ENCODE measurements around the gene PKHD1. TPM values are rescaled to one million over a fixed set of nuclear protein-coding genes. Genes with fewer than 3 reads are reported as not detected.

The PKHD1 gene
- total RNA-seq, 2 experiments from 2014 or later, result not detected

DNA sequence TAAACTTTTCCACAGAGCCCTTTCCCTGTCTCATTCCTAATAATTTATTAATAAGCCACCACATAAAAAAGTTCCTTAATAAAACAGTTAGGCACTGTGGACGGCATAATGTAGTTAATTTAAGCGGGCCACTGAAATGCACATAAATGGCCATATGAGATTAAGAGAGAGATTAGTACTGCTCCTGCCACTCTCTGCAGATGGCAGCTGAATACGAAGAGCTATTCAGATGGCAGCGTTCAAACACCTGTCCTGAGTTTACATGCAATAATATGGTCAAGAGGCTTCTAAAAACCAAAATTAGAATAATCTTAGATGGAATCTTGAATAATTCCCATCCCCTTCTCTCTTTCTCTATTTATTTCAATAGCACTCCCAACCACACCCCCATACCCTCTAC lies 461.8 kb downstream of the PKHD1 start:
- POLR2A ChIA-PET, result no interaction called here
- CTCF ChIA-PET, result interaction anchor here (0.5 kb wide), 1 partner anchor 633 kb away, joined by 4 read pairs; no protein-coding TSS in a partner anchor
- H3K4me1 Mint-ChIP-seq, result no peaks in the 10 kb centered on the region
- H3K27me3 Mint-ChIP-seq, result no peaks in the 10 kb centered on the region
- H3K27ac Mint-ChIP-seq, result no peak overlapping the region
- no peaks in the 10 kb centered on the region for H3K9me3 Mint-ChIP-seq
- no peak for DNase-seq
- H3K4me3 Mint-ChIP-seq, result no peak overlapping the region
- H3K36me3 Mint-ChIP-seq (ENCODE audit: low read depth), result no peaks in the 10 kb centered on the region

DNA sequence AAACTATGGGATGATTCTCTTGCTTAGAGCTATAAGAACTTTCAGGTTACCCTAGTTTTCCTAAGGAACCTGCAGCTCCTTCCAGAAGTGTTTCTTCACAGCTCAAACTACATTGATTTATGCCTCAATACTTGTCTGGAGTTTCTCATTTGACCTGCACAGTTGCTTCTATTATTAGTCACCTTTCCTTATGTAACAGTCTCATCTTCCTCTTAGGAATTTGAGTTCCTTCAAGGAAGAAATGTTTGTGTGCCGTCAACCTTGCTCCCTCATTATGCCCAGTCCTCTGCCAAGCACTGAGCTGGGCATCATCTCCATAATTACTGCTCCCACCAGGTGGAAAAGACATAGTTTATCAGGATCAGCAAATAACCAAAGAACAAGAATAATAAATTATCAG lies 466.4 kb downstream of the PKHD1 start:
- H3K4me1 Mint-ChIP-seq, result no peaks in the 10 kb centered on the region
- DNase-seq, result no peak
- H3K27ac Mint-ChIP-seq, result no peak overlapping the region
- no peaks in the 10 kb centered on the region for H3K36me3 Mint-ChIP-seq (ENCODE audit: low read depth)
- H3K4me3 Mint-ChIP-seq, result no peak overlapping the region
- POLR2A ChIA-PET, result no interaction called here
- CTCF ChIA-PET, result no interaction called here
- no peaks in the 10 kb centered on the region for H3K9me3 Mint-ChIP-seq
- H3K27me3 Mint-ChIP-seq, result no peaks in the 10 kb centered on the region

DNA sequence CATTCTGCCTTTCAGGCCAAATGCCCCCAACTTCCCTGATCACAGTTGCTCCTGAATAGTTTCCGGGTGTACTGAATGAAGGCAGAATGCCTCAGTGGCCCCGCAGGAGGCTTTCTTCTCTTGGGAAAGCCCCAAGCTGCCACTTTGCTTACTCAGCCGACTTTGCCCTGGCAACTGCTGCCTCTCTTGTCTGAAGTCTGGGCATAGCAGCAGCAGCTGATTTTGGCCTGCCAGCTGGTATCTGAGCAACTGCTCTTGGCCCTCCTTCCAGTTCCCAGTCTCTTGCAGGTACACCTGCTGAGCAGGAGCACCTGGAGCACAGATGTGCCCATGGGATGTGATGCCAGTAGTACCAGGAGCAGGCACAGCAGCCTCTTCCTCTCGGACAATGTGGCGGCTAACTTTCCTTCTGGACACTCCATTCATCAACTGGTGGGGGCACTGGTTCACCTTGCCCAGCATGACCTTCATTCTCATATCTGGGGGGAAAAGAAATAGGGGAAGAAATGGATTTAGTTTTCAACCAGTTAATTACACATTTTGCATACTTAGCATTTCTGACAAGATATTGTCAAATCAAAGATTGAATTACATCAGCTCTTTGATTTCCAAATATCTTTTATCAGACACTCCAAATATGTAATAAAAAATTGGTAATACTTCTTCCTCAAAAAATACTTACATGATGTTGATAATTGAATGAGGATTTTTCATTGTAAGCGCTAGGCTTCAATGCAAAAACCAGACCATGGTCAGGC lies 468.2 kb downstream of the PKHD1 start:
- Mint-ChIP-seq H3K9me3 (no peaks in the 10 kb centered on the region), H3K4me3 (no peak overlapping the region), H3K27me3 (no peaks in the 10 kb centered on the region), H3K27ac (no peak overlapping the region), H3K36me3 (ENCODE audit: low read depth) (no peaks in the 10 kb centered on the region), H3K4me1 (no peaks in the 10 kb centered on the region)
- CTCF ChIA-PET, result no interaction called here
- no peak for DNase-seq
- POLR2A ChIA-PET, result no interaction called here

DNA sequence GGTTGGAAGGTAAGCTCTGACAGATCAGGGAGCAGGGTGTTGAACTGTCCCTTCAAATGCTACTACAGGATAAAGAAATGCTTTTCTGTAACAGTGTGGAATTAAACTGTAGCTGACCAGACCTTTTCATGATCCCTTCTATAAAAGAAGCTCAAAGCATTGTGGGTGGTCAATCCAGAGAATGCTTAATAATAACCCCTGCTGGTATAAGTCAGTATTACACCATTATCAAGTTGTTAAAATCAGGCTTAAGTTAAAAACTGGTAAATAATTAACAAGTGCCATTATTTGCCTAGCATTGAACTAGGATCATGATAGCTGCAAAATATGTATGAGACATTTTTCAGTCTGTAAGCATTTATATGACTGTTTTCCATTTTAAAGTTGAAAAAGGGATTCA lies 468.9 kb downstream of the PKHD1 start:
- no peaks in the 10 kb centered on the region for H3K9me3 Mint-ChIP-seq
- H3K36me3 Mint-ChIP-seq (ENCODE audit: low read depth), result no peaks in the 10 kb centered on the region
- no peak overlapping the region for H3K27ac Mint-ChIP-seq
- ChIA-PET CTCF (no interaction called here), POLR2A (no interaction called here)
- no peaks in the 10 kb centered on the region for H3K4me1 Mint-ChIP-seq
- H3K27me3 Mint-ChIP-seq, result no peaks in the 10 kb centered on the region
- no peak for DNase-seq
- no peak overlapping the region for H3K4me3 Mint-ChIP-seq

DNA sequence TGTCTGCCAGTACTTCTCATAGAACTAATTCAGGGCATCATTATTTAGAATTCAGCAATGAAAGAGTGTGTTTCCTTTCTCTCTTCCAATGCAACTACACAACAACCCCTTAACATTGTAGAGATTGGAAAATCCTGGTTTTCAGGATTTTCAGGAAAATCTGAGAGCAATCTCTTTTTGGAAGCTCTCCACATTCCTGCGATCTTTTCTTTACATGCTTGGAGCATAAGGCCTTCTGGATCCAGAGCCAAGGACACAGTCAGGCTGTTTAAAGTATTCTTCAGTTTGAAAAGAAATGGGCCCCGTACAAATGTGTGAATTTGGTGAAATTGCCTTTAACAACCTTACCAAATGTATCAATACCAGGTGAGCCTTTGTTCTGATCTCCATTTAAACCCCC lies 469.7 kb downstream of the PKHD1 start:
- Mint-ChIP-seq H3K27me3 (no peaks in the 10 kb centered on the region), H3K9me3 (no peaks in the 10 kb centered on the region), H3K4me3 (no peak overlapping the region), H3K4me1 (no peaks in the 10 kb centered on the region), H3K36me3 (ENCODE audit: low read depth) (no peaks in the 10 kb centered on the region), H3K27ac (no peak overlapping the region)
- DNase-seq, result no peak
- ChIA-PET CTCF (no interaction called here), POLR2A (no interaction called here)

DNA sequence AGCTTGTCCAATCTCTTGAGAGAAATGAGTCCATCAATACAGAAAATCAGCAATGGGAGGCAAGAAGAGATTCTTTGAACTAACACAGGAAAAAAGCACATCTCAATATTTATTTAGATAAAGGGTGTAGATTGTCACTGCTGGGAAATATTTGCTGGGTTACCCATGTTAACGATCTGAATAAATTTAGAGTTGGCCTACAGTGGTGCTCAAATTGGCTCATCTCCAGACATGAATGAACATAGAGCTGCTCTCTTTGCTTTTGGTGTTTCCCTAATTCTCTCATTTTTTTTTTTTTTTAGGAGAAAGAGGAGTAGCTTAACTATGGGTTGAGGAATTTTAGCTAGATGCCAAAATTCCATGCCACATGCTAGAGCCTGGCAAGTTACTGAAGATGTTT lies 471.2 kb downstream of the PKHD1 start:
- ChIA-PET CTCF (no interaction called here), POLR2A (no interaction called here)
- DNase-seq, result no peak
- no peaks in the 10 kb centered on the region for H3K4me1 Mint-ChIP-seq
- no peak overlapping the region for H3K4me3 Mint-ChIP-seq
- H3K36me3 Mint-ChIP-seq (ENCODE audit: low read depth), result no peaks in the 10 kb centered on the region
- no peaks in the 10 kb centered on the region for H3K27me3 Mint-ChIP-seq
- H3K27ac Mint-ChIP-seq, result no peak overlapping the region
- H3K9me3 Mint-ChIP-seq, result no peaks in the 10 kb centered on the region

DNA sequence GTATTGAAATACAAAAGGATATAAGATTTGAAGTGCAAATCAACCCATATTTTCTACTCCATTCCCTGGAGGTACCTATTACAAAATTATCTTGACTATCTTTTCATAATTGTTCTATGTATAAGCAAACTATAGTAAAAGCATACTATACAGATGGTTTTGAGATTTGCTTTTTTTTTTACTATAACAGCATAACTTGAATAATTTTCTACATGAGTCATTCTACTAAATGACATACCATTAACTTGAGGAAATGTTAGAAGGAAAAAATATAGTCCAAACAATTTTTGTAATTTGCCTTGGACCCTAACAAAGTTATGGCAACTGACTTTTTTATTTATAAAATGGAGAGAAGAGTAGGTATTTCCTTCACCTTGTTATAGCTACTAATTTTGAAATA lies 472.7 kb downstream of the PKHD1 start:
- Mint-ChIP-seq H3K36me3 (ENCODE audit: low read depth) (no peaks in the 10 kb centered on the region), H3K4me3 (no peak overlapping the region), H3K27me3 (no peaks in the 10 kb centered on the region), H3K9me3 (no peaks in the 10 kb centered on the region), H3K4me1 (no peaks in the 10 kb centered on the region), H3K27ac (no peak overlapping the region)
- no peak for DNase-seq
- ChIA-PET POLR2A (no interaction called here), CTCF (no interaction called here)

DNA sequence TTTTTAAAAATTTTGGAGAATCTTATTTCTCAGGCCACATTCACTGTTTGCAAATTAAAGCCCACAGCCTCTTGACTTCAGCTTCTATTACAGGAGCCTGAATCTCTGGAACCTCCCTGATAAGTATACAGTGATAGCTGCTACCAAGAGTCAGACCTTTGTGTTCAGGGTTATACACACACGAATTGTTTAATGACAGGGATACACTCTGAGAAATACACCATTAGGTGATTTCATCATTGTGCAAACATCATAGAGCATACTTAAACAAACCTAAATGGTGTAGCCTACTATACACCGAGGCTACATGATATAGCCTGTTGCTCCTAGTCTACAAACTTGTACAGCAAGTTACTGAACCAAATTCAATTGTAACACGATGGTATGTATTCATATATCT lies 473.9 kb downstream of the PKHD1 start:
- Mint-ChIP-seq H3K9me3 (no peaks in the 10 kb centered on the region), H3K4me1 (no peaks in the 10 kb centered on the region), H3K27ac (no peak overlapping the region), H3K4me3 (no peak overlapping the region), H3K36me3 (ENCODE audit: low read depth) (no peaks in the 10 kb centered on the region), H3K27me3 (no peaks in the 10 kb centered on the region)
- no peak for DNase-seq
- ChIA-PET CTCF (no interaction called here), POLR2A (no interaction called here)

DNA sequence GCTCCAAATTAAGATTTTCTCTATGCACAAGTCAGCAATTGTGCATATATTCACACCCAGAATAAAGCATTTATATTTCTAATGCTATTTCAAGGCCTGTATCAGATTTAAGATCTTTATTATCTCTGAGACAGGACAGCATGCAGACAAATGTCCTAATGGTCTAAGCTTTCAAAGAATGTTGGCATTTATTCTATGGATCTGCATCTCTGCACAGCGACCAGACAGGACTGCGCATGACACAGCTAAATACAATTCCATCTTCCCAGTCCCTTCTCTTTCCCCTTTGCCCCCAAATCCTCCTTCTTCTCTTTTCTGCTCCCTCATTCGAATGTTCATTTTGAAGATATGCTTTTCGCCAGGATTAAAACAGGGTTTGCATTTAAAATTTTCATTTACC lies 478.5 kb downstream of the PKHD1 start:
- Mint-ChIP-seq H3K4me3 (no peak overlapping the region), H3K27ac (no peak overlapping the region), H3K27me3 (no peaks in the 10 kb centered on the region), H3K4me1 (no peaks in the 10 kb centered on the region), H3K9me3 (no peaks in the 10 kb centered on the region), H3K36me3 (ENCODE audit: low read depth) (no peaks in the 10 kb centered on the region)
- ChIA-PET POLR2A (no interaction called here), CTCF (no interaction called here)
- no peak for DNase-seq

DNA sequence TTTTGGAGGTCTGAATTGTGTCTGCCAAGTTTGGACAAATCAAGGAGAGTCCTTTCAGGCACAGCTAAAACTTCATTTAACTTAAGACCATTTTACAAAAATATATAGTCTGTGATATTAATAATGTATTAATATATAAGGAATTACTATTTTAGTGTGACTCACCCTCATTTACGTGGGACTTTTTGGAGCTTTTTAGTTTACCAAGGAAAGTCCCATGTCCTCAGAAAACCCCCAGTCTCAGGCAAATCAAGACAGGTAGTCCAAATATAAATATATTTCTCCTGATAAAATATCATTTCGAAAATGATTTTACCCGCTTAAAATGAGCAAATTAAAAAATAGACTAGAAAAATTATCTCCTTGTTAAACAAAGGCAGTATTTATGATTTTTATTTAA lies 479.0 kb downstream of the PKHD1 start:
- Mint-ChIP-seq H3K4me1 (no peaks in the 10 kb centered on the region), H3K9me3 (no peaks in the 10 kb centered on the region), H3K4me3 (no peak overlapping the region), H3K27me3 (no peaks in the 10 kb centered on the region), H3K36me3 (ENCODE audit: low read depth) (no peaks in the 10 kb centered on the region), H3K27ac (no peak overlapping the region)
- POLR2A ChIA-PET, result no interaction called here
- CTCF ChIA-PET, result no interaction called here
- no peak for DNase-seq

DNA sequence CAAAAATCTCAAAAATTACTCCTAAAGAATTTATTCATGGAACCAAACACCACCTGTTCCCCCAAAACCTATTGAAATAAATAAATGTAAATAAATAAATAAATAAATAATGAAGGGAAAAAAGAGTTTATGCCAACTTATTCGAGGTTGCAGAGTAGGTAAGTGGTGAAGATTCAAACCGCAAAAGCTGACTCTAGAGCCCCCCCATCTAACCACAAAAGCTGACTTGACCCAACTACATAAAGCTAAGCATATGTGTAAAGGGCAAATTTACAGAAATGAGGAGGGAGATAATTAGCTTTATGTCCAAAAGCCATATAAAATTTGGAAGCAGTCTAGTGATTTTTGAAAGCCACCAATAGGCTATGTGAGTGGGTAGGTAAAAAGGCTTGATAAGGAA lies 486.9 kb downstream of the PKHD1 start:
- H3K36me3 Mint-ChIP-seq (ENCODE audit: low read depth), result no peaks in the 10 kb centered on the region
- POLR2A ChIA-PET, result no interaction called here

DNA sequence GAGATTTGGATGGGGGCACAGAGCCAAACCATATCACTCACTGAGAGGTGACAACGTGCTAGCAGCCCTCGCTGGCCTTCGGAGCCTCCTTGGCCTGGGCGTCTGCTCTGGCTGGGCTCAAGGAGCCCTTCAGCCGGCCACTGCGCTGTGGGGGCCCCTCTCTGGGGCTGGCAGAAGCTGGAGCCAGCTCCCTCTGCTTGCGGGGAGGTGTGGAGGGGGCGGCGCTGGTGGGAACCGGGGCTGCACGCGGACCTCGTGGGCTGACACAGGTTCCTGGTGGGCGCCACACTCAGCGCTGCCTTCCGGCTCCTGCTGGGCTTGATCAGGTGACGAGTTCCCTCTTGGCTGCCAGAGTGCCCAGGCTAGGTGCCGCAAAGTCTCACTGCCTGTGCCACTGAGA lies 489.2 kb downstream of the PKHD1 start:
- Mint-ChIP-seq H3K27me3 (no peaks in the 10 kb centered on the region), H3K36me3 (ENCODE audit: low read depth) (no peaks in the 10 kb centered on the region), H3K27ac (no peak overlapping the region), H3K4me3 (no peak overlapping the region), H3K9me3 (peaks cover 7% of the 10 kb centered on the region), H3K4me1 (no peaks in the 10 kb centered on the region)
- DNase-seq, result no peak
- CTCF ChIA-PET, result no interaction called here
- POLR2A ChIA-PET, result no interaction called here

More for the DNA sequence above, 486.9 kb downstream of the PKHD1 start:
- CTCF ChIA-PET, result no interaction called here
- Mint-ChIP-seq H3K9me3 (peaks cover 7% of the 10 kb centered on the region), H3K4me3 (no peak overlapping the region), H3K27ac (no peak overlapping the region), H3K27me3 (no peaks in the 10 kb centered on the region), H3K4me1 (no peaks in the 10 kb centered on the region)
- no peak for DNase-seq

DNA sequence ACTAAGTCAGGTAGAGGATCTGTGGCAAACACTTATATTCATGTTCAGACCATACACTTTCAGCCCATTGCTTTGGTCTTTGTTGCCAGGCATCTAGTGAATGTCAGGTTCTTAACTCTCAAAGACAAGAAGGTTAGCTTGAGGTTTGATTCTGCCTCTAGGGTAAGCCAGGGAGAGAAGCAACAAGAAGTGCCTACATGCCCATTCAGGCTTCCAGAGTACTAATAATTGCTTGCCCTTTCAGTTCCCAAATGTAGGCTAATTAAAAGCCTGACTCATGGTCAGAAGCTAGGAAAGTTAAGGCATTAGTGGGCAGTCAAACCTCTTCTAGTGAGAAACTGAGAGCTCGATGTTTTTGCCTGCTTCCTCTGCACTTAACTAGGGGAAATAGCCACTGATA lies 492.4 kb downstream of the PKHD1 start:
- H3K4me1 Mint-ChIP-seq, result no peaks in the 10 kb centered on the region
- peaks cover 7% of the 10 kb centered on the region for H3K9me3 Mint-ChIP-seq
- H3K27ac Mint-ChIP-seq, result no peak overlapping the region
- CTCF ChIA-PET, result no interaction called here
- POLR2A ChIA-PET, result no interaction called here
- H3K27me3 Mint-ChIP-seq, result no peaks in the 10 kb centered on the region
- H3K4me3 Mint-ChIP-seq, result no peak overlapping the region
- H3K36me3 Mint-ChIP-seq (ENCODE audit: low read depth), result no peaks in the 10 kb centered on the region
- no peak for DNase-seq

DNA sequence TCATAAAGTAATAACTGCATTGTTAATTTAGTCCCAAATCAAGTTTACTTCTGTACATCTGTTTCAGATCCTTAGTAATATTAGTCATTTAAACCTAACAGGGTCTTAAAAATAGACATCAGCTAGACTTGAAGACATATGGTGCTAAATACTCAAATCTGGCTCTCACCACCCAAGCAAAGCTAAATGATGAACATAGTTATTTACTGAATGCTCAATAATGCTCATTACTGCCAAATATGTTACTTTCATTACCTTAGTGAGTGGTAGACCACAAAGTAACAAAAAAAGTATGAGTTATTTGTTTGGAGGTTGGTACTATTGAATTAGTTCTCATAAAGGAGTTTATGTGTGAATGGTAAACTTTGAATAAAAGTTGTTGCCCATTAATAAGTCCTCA lies 502.1 kb downstream of the PKHD1 start:
- Mint-ChIP-seq H3K4me1 (no peaks in the 10 kb centered on the region), H3K27ac (no peak overlapping the region), H3K9me3 (peaks cover 3% of the 10 kb centered on the region), H3K4me3 (no peak overlapping the region), H3K36me3 (ENCODE audit: low read depth) (no peaks in the 10 kb centered on the region), H3K27me3 (no peaks in the 10 kb centered on the region)
- POLR2A ChIA-PET, result no interaction called here
- CTCF ChIA-PET, result no interaction called here
- no peak for DNase-seq

Measured in activated CD4-positive, alpha-beta T cell treated with anti-CD3 and anti-CD28 coated beads, Interleukin-2, amount 10 ng/mL, durations not matched to agents 7 days and 5 days (primary cell).